SK-N-SH (cell line): Measurements from ENCODE around the gene EEIG1. TPM values are rescaled to one million over a fixed set of nuclear protein-coding genes. Genes with fewer than 3 reads are reported as not detected.

ENCODE experiments used
- polyA plus RNA-seq, 3 experiments: library from polyadenylated mRNA; depleted of rRNA; stranded (reverse); fragments of >200 nt; gene quantifications; 2 replicates each; pipeline ENCODE4 v1.2.3, GENCODE V29; 2012

EEIG1 gene
- polyA plus RNA-seq, 1 of the 3 experiments (the other 2 are of a cell fraction), result 26.2 TPM

Other genes with a start within 250 kb of the EEIG1 start
- gene TOR2A, start 245.7 kb downstream of the EEIG1 start, polyA plus RNA-seq (2012; rRNA removed), result 11.9 and 17.2 TPM in 2 replicates
- gene SH2D3C, start 202.3 kb downstream of the EEIG1 start, polyA plus RNA-seq (2012; rRNA removed), result 0.15 and 0.52 TPM in 2 replicates
- gene CDK9, start 195.0 kb downstream of the EEIG1 start, polyA plus RNA-seq (2012; rRNA removed), result 82.7 and 108 TPM in 2 replicates
- gene FPGS, start 178.1 kb downstream of the EEIG1 start, polyA plus RNA-seq (2012; rRNA removed), result 82.3 and 82.7 TPM in 2 replicates
- gene ENG, start 126.3 kb downstream of the EEIG1 start, polyA plus RNA-seq (2012; rRNA removed), result 8.8 and 18.8 TPM in 2 replicates
- gene AK1, start 103.3 kb downstream of the EEIG1 start, polyA plus RNA-seq (2012; rRNA removed), result 103 and 125 TPM in 2 replicates
- gene ST6GALNAC6, start 81.4 kb downstream of the EEIG1 start, polyA plus RNA-seq (2012; rRNA removed), result 34.8 and 47.5 TPM in 2 replicates
- 28.4 and 30.2 TPM in 2 replicates for gene ST6GALNAC4, start 63.9 kb downstream of the EEIG1 start, polyA plus RNA-seq (2012; rRNA removed)
- gene PIP5KL1, start 50.2 kb downstream of the EEIG1 start, polyA plus RNA-seq (2012; rRNA removed), result 4.0 and 6.1 TPM in 2 replicates
- gene DPM2, start 43.1 kb downstream of the EEIG1 start, polyA plus RNA-seq (2012; rRNA removed), result 106 and 117 TPM in 2 replicates
- 14.6 and 14.8 TPM in 2 replicates for gene NAIF1, start 86.3 kb upstream of the EEIG1 start, polyA plus RNA-seq (2012; rRNA removed)
- gene SLC25A25, start 87.2 kb upstream of the EEIG1 start, polyA plus RNA-seq (2012; rRNA removed), result 12.1 and 12.3 TPM in 2 replicates
- 130 and 141 TPM in 2 replicates for gene PTGES2, start 146.7 kb upstream of the EEIG1 start, polyA plus RNA-seq (2012; rRNA removed)
- not detected in 2 replicates for gene LCN2, start 168.5 kb upstream of the EEIG1 start, polyA plus RNA-seq (2012; rRNA removed)
- 79.4 and 109 TPM in 2 replicates for gene BBLN, start 179.3 kb upstream of the EEIG1 start, polyA plus RNA-seq (2012; rRNA removed)
- 36.6 and 37.0 TPM in 2 replicates for gene CIZ1, start 210.6 kb upstream of the EEIG1 start, polyA plus RNA-seq (2012; rRNA removed)
- 31.0 and 35.7 TPM in 2 replicates for gene DNM1, start 222.4 kb upstream of the EEIG1 start, polyA plus RNA-seq (2012; rRNA removed)